SJCRH30 (cell line): ENCODE measurements around the gene EBF3. TPM values are rescaled to one million over a fixed set of nuclear protein-coding genes. Genes with fewer than 3 reads are reported as not detected.

ENCODE experiments used
- DNase-seq, 2 experiments: peaks; one replicate each; pipeline ENCODE4 v3.0.0-alpha.2; 2015 to 2020
- H3K27ac ChIP-seq: fragments of 250-450 bp; sonication (Bioruptor Pico); 2 replicates; pipeline ENCODE4 v1.5.1; 2020; ENCODE audit warnings: mild to moderate bottlenecking, moderate library complexity
- H3K27me3 ChIP-seq: fragments of 250-450 bp; sonication (Bioruptor Pico); 2 replicates; pipeline ENCODE4 v1.5.1; 2020; ENCODE audit warnings: mild to moderate bottlenecking, moderate library complexity
- H3K36me3 ChIP-seq: fragments of 250-450 bp; sonication (Bioruptor Pico); 2 replicates; pipeline ENCODE4 v1.5.1; 2020; ENCODE audit warnings: mild to moderate bottlenecking, moderate library complexity
- H3K4me1 ChIP-seq: fragments of 250-450 bp; sonication (Bioruptor Pico); 2 replicates; pipeline ENCODE4 v1.5.1; 2020; ENCODE audit warnings: mild to moderate bottlenecking, moderate library complexity
- H3K4me3 ChIP-seq: fragments of 250-450 bp; sonication (Bioruptor Pico); 2 replicates; pipeline ENCODE4 v1.5.1; 2020; ENCODE audit warnings: mild to moderate bottlenecking, moderate library complexity
- H3K9me3 ChIP-seq: fragments of 250-450 bp; sonication (Bioruptor Pico); replicated peaks from 2 replicates; pipeline ENCODE4 v1.5.1; 2020; ENCODE audit warnings: mild to moderate bottlenecking, moderate library complexity
- total RNA-seq: library from RNA; depleted of rRNA; stranded (reverse); fragments of >200 nt; shearing (Covaris generic); gene quantifications from 2 replicates; pipeline ENCODE4 v1.2.3, GENCODE V29; 2014

EBF3 gene
- total RNA-seq, 1 experiment from 2014 or later = 13.1 TPM

GRCh38 chr10:129807211-129807610 lies 156.9 kb downstream of the EBF3 start:
- no peak overlapping the region for H3K27ac ChIP-seq
- H3K9me3 ChIP-seq = no peaks in the 10 kb centered on the region
- H3K36me3 ChIP-seq = no peaks in the 10 kb centered on the region
- H3K27me3 ChIP-seq = no peaks in the 10 kb centered on the region
- DNase-seq = no peak
- H3K4me1 ChIP-seq = no peaks in the 10 kb centered on the region
- H3K4me3 ChIP-seq = no peak overlapping the region

GRCh38 chr10:129800796-129801340 lies 163.2 kb downstream of the EBF3 start:
- H3K4me3 ChIP-seq = no peak overlapping the region
- no peaks in the 10 kb centered on the region for H3K36me3 ChIP-seq
- H3K9me3 ChIP-seq = no peaks in the 10 kb centered on the region
- no peak for DNase-seq
- no peak overlapping the region for H3K27ac ChIP-seq
- no peaks in the 10 kb centered on the region for H3K27me3 ChIP-seq
- H3K4me1 ChIP-seq = no peaks in the 10 kb centered on the region

- Histone ChIP-seq H3K4me1 (no peaks in the 10 kb centered on the region), H3K27me3 (no peaks in the 10 kb centered on the region), H3K36me3 (no peaks in the 10 kb centered on the region), H3K27ac (no peak overlapping the region), H3K4me3 (no peak overlapping the region), H3K9me3 (no peaks in the 10 kb centered on the region)
- DNase-seq = no peak
Observed at GRCh38 chr10:129799942-129800341, 164.1 kb downstream of the EBF3 start.

- DNase-seq = no peak
- Histone ChIP-seq H3K27me3 (no peaks in the 10 kb centered on the region), H3K9me3 (no peaks in the 10 kb centered on the region), H3K36me3 (no peaks in the 10 kb centered on the region), H3K4me3 (no peak overlapping the region), H3K27ac (no peak overlapping the region), H3K4me1 (no peaks in the 10 kb centered on the region)
Observed at GRCh38 chr10:129796710-129797420, 167.2 kb downstream of the EBF3 start.

- no peak overlapping the region for H3K4me3 ChIP-seq
- H3K27me3 ChIP-seq = no peaks in the 10 kb centered on the region
- no peak overlapping the region for H3K27ac ChIP-seq
- H3K4me1 ChIP-seq = no peaks in the 10 kb centered on the region
- DNase-seq = no peak
- no peaks in the 10 kb centered on the region for H3K9me3 ChIP-seq
- no peaks in the 10 kb centered on the region for H3K36me3 ChIP-seq
Observed at GRCh38 chr10:129793996-129794395, 170.1 kb downstream of the EBF3 start.

- H3K9me3 ChIP-seq = no peaks in the 10 kb centered on the region
- H3K4me3 ChIP-seq = no peak overlapping the region
- no peak overlapping the region for H3K27ac ChIP-seq
- H3K4me1 ChIP-seq = peaks cover 3% of the 10 kb centered on the region; the same call in 1 of the 2 replicates
- no peaks in the 10 kb centered on the region for H3K36me3 ChIP-seq
- no peak for DNase-seq
- H3K27me3 ChIP-seq = no peaks in the 10 kb centered on the region
Observed at GRCh38 chr10:129793479-129793878, 170.6 kb downstream of the EBF3 start.

- H3K27ac ChIP-seq = no peak overlapping the region
- no peak for DNase-seq
- peaks cover 4% of the 10 kb centered on the region; the same call in 1 of the 2 replicates for H3K4me1 ChIP-seq
- H3K9me3 ChIP-seq = no peaks in the 10 kb centered on the region
- no peaks in the 10 kb centered on the region for H3K27me3 ChIP-seq
- no peaks in the 10 kb centered on the region for H3K36me3 ChIP-seq
- H3K4me3 ChIP-seq = no peak overlapping the region
Observed at GRCh38 chr10:129792864-129793263, 171.2 kb downstream of the EBF3 start.

- H3K4me1 ChIP-seq = peaks cover 4% of the 10 kb centered on the region; the same call in 1 of the 2 replicates
- no peak overlapping the region for H3K4me3 ChIP-seq
- no peak for DNase-seq
- H3K36me3 ChIP-seq = no peaks in the 10 kb centered on the region
- no peak overlapping the region for H3K27ac ChIP-seq
- no peaks in the 10 kb centered on the region for H3K27me3 ChIP-seq
- no peaks in the 10 kb centered on the region for H3K9me3 ChIP-seq
Observed at GRCh38 chr10:129792141-129792540, 171.9 kb downstream of the EBF3 start.

GRCh38 chr10:129790715-129791446 lies 173.2 kb downstream of the EBF3 start:
- peak; percentile 13 to 30 for DNase-seq
- Histone ChIP-seq H3K27me3 (no peaks in the 10 kb centered on the region), H3K4me1 (peaks cover 4% of the 10 kb centered on the region; the same call in 1 of the 2 replicates), H3K9me3 (no peaks in the 10 kb centered on the region), H3K4me3 (peak overlapping the region; percentile 28), H3K36me3 (no peaks in the 10 kb centered on the region), H3K27ac (no peak overlapping the region)

- no peaks in the 10 kb centered on the region for H3K36me3 ChIP-seq
- H3K27ac ChIP-seq = no peak overlapping the region
- H3K4me1 ChIP-seq = peaks cover 4% of the 10 kb centered on the region; the same call in 1 of the 2 replicates
- H3K4me3 ChIP-seq = no peak overlapping the region
- DNase-seq = peak; percentile 48 to 70
- H3K27me3 ChIP-seq = no peaks in the 10 kb centered on the region
- H3K9me3 ChIP-seq = no peaks in the 10 kb centered on the region
Observed at GRCh38 chr10:129788215-129788614, 175.9 kb downstream of the EBF3 start.

GRCh38 chr10:129787557-129787956 lies 176.5 kb downstream of the EBF3 start:
- H3K27me3 ChIP-seq = no peaks in the 10 kb centered on the region
- H3K4me3 ChIP-seq = no peak overlapping the region
- H3K9me3 ChIP-seq = no peaks in the 10 kb centered on the region
- no peak overlapping the region for H3K27ac ChIP-seq
- H3K36me3 ChIP-seq = no peaks in the 10 kb centered on the region
- H3K4me1 ChIP-seq = peaks cover 4% of the 10 kb centered on the region; the same call in 1 of the 2 replicates
- no peak for DNase-seq

- H3K4me3 ChIP-seq = no peak overlapping the region
- no peak overlapping the region for H3K27ac ChIP-seq
- no peaks in the 10 kb centered on the region for H3K27me3 ChIP-seq
- no peaks in the 10 kb centered on the region for H3K9me3 ChIP-seq
- no peak for DNase-seq
- no peaks in the 10 kb centered on the region for H3K36me3 ChIP-seq
- H3K4me1 ChIP-seq = peaks cover 4% of the 10 kb centered on the region; the same call in 1 of the 2 replicates
Observed at GRCh38 chr10:129786216-129786615, 177.9 kb downstream of the EBF3 start.

GRCh38 chr10:129785536-129785981 lies 178.5 kb downstream of the EBF3 start:
- Histone ChIP-seq H3K27ac (no peak overlapping the region), H3K4me1 (peaks cover 4% of the 10 kb centered on the region; the same call in 1 of the 2 replicates), H3K9me3 (no peaks in the 10 kb centered on the region), H3K36me3 (no peaks in the 10 kb centered on the region), H3K4me3 (no peak overlapping the region), H3K27me3 (no peaks in the 10 kb centered on the region)
- peak; percentile 14 to 39 for DNase-seq
